H1 (cell line): ENCODE results near the gene NMT1. TPM values are rescaled to one million over a fixed set of nuclear protein-coding genes. Genes with fewer than 3 reads are reported as not detected.

ENCODE experiments used
- CHD1 ChIP-seq: IDR thresholded peaks from 2 replicates; pipeline ENCODE4 v1.6.1; 2012; ENCODE audit warnings: low read depth, low read length, improper control_type of control experiment
- EZH2 ChIP-seq: fragments of 200-600 bp; sonication (generic); IDR thresholded peaks from 2 replicates; pipeline ENCODE4 v1.7.1; 2012; ENCODE audit warnings: low read depth, mild to moderate bottlenecking, moderate library complexity, low read length, inconsistent platforms; ENCODE audit not compliant: severe bottlenecking
- RXRA ChIP-seq: IDR thresholded peaks from 2 replicates; pipeline ENCODE4 v1.6.1; 2011; ENCODE audit warnings: low read depth, mild to moderate bottlenecking, low read length, moderate library complexity; ENCODE audit not compliant: insufficient read depth
- TEAD4 ChIP-seq: IDR thresholded peaks from 2 replicates; pipeline ENCODE4 v1.6.1; 2012; ENCODE audit warnings: low read depth, low read length, inconsistent platforms, mixed read lengths
- YY1 ChIP-seq: IDR thresholded peaks from 2 replicates; pipeline ENCODE4 v1.6.1; 2011; ENCODE audit warnings: low read depth, mild to moderate bottlenecking, low read length
- polyA plus RNA-seq, 7 experiments: library from polyadenylated mRNA; depleted of rRNA in 3 of 7; stranded (reverse) in 5 of 7; unstranded in 2 of 7; fragments of >200 nt in 5 of 7; fragments of 200-250 nt in 2 of 7; gene quantifications; 1 replicate in 5 of 7; 2 replicates in 1 of 7; 4 replicates in 1 of 7; pipeline versions ENCODE4 v1.2.1 to v1.2.3, GENCODE V29; 2011 to 2013; ENCODE audit warnings: missing spikeins in 2 of 7, mixed read lengths in 2 of 7
- total RNA-seq: library from RNA; stranded (reverse); fragmentation: NEBNext Ultra II Directional; extraction: Animal tissue kit (Norgen Biotek cat#: 25700); gene quantifications from 2 replicates; pipeline ENCODE4 v1.2.1, GENCODE V29; 2021

Gene NMT1
- total and polyA plus RNA-seq, 2 of the 8 experiments (the other 6 are each of a cell fraction or from before 2014, with no cell fraction given) = 42.9 to 149 TPM

DNA sequence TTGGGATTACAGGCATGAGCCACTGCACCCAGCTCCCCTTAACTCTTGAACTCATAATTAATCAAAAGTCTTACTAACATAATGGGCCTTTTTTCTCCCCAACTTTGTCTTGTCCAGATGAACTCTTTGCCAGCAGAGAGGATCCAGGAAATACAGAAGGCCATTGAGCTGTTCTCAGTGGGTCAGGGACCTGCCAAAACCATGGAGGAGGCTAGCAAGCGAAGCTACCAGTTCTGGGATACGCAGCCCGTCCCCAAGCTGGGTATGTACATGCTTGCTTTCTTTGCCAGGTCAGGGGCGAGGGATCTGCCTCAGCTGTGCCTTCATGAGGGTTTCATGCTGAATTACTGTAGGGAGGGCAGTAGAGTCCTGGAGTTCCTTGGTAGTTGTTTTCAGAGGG is 25.3 kb downstream of the NMT1 start (continued):
- no peak for TF ChIP-seq CHD1
- no peak for TF ChIP-seq EZH2
- no peak for TF ChIP-seq YY1
- no peak for TF ChIP-seq RXRA
- no peak for TF ChIP-seq TEAD4
